GM21381 (cell line): ENCODE data around the gene SYNJ2.

Source experiments
- ATAC-seq: cut with Tn5 transposase; IDR thresholded peaks from one replicate; pipeline ENCODE4 v1.9.1; 2021; ENCODE audit warnings: mild to moderate bottlenecking, moderate library complexity; ENCODE audit not compliant: unreplicated experiment

Gene SYNJ2

DNA sequence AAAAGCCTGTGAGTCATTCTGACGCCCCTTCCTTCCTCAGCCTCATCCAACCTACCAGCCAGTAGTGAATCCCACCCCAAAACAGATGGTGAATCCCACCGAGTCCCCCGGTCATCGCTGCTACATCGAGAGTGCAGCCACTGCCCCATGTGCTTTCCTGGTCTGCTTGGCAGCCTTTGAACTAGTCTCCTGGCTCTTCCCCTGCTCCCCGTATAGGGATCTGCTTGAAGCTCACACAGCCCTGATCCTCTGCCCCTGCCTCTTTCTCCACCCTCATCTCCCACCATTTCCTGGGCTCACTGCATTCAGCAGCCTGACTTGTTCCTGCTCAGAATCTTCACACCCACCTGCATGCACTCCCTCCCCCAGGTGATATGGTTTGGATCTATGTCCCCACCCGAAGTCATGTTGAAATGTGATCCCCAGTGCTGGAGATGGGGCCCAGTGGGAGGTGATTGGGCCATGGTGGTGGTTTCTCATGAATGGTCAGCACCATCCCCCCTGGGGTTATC, 14.6 kb downstream of the SYNJ2 start:
- no peak for ATAC-seq

DNA sequence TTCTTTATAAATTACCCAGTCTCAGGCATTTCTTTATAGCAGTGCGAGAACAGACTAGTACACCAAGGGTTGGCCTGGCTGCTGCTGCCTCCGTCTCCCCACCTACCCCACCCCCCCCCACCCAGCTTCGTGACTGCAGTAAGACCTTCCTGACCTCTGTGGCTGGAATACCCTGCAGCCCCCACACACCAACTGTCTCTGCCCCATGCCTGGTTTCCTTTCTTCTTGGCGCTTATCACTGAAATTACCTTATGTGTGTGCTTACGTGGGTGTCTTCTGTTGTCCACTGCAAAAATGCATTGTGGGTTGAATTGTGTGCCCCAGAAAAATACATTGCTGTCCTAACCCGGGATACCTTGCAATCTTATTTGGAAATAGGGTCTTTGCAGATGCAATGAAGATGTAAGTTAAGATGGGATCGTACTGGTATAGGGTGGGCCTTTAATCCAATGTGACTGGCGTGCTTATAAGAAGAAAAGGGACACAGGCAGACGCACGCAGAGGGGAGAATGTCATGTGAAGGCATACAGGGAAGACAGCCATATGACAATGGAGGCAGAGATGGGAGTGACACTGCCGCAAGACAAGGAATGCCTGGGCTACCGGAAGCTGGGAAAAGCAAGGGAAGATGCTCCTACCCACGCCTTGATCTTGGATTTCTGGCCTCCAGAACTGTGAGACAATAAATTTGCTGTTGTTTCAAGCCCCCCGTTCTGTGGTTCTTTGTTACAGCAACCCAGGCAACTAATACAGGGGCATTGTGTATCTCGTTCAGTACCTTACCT, 15.4 kb downstream of the SYNJ2 start:
- no peak for ATAC-seq

DNA sequence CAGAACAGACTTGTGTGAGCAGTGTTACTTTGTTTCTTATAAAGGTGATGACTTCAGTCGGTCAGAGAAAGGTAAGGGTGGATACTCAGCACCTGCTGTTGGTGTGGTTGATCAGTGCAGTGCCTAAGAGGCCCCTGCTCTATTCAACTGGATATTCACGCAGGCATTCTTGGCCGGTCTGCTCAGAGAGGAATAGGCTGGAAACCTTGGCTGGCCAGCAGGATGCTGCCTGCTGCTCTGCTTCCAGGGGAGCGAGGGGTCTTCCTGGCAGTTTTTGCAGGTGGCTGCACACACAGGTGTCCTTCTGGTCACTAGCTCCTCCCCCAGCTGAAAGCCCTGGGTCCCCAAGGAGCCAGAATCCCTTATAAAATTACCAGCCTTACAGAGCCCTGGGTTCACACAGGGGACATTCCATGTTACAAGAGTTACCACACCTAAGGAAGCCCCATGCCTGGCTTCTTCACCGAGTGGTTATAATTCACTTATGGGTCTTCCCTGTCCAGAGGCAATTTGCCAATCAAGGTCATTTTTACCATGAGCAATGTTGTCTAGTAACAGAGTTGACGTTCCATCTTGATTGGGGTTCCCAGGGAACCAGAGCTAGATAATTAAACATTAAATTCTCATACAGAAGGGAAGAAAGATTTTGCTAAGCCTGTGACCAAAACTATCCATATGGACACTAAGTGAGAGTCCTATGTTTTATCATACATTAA, 16.4 kb downstream of the SYNJ2 start:
- no peak for ATAC-seq

DNA sequence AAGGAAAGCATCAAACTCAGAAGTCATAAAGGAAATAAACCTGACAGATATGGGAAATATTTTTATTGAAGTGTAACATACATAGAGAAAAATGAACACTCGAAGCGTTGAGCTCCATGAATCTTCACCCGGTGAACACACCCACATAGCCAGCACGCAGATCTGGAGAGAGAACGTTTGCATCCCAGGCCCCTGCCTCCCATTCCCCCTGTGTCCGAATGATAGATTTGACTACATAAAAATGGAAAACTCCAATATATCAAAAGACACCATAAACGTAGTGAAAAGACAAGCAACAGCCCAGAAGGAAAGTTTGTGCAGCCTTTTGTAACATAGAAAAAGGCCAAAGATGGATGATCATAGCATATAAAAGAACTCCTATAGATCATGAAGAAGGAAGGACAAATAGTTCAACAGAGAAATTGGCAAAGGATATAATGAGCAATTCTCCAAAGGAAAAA, 17.1 kb downstream of the SYNJ2 start:
- no peak for ATAC-seq

DNA sequence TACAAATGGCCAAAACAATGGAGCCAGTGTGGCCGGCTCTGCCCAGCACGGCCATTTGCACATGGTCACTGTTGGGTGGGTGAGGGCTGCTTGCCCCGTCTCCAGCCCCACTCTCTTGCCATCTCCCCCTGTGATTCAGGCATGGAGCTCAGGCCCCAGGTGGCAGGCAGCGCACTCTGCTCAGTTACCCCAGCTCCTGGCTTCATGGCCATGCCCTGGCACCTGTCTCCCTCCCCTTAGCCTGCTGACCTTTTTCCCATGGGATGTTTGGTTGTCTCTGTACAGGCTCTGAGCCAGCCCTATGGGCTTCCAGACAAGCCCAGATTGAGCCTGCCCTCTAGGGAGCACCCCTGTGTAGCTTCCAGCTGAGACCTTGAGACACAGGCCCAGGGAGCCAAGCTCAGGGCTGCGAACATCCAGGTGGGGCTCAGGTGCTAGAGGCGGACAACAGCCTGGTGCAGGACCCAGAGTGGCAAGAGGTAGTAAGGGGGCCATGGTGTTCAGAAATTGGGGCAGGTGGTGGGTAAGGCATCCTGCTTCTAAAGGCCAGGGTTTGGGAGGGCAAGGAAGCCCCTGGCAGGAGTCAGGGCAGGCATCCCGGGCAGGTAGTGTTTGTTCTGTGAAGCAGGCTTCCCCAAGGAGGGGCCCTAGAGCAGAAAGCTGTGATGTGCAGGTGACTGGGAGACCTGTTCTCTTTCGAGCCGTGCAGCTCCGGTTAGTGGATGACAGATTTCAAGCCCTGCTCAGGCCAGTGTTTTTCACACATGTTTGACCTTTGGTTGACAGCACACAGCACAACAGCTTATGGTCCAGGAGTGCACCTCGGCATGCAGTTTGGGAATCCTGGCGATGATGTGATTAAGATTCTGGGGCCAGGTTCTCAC, 17.7 kb downstream of the SYNJ2 start:
- no peak for ATAC-seq

DNA sequence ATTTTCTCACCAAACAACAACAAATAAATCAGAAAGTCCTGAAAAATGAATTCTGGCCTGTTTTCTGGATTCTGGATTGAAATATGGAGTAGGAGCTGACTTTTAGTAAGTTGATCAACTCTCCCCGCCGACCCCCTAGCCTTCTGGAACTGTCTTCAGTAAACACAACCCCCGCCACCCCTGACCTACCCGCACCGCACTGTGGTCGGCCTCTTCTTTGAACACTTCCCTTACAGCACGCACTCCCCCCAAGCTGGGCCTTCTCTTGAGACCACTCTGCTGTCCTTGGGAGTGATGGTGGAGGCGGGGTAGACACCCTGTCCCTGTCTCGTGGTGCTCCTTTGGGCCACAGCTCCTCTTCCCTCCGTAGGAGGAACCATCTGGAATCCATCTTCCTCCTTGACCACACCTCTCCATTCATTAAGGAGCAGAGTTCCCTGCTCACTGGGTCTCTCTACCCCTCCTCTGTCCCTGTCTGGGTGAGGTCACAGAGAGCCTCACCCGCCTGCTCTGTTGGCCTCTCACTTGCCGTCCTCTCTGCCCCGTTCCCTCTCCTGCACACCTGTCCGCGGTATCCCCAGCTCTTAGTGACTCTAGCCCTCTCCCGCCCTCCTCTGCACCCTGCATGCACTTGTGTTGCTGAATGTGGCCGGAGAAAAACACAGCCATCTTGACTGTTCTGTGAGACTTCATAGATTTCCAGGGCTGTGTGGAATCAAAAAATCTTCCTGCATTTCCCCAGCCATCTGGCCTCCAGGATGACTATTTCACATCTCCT, 19.1 kb downstream of the SYNJ2 start:
- ATAC-seq: no peak

DNA sequence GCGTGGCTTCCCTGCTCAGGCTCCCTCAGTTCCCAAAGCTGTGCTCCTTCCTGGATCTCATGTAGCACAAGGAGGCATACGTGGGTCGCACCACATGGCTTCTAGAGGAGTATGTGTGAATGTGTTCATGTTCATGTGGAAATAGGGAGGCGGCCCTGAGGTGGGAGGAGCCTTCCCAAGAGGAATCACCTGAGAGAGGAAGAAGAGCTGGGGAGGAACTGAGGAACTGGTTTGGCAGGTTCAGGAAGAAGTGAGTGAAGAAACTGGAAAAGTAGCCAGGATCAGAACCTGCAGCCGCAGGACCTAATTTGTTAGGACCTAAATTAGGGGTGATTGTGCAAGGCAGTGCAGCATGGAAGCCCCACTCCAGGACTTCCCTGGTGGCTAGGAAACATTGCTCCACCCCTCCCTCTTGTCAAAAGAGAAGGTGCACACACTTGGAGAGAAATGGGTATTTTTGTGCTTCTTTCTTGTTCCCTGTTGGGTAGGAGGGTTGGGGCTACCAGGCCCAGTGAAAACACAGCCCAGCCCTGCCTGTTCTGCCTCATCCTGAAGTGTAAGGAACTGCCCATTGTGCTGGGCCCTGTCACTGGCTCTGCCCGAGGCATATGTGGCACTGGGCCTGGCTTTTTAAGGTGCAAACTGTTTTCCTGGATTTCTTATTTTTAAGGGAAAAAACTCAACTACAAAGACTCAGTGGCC, 20.7 kb downstream of the SYNJ2 start:
- no peak for ATAC-seq

DNA sequence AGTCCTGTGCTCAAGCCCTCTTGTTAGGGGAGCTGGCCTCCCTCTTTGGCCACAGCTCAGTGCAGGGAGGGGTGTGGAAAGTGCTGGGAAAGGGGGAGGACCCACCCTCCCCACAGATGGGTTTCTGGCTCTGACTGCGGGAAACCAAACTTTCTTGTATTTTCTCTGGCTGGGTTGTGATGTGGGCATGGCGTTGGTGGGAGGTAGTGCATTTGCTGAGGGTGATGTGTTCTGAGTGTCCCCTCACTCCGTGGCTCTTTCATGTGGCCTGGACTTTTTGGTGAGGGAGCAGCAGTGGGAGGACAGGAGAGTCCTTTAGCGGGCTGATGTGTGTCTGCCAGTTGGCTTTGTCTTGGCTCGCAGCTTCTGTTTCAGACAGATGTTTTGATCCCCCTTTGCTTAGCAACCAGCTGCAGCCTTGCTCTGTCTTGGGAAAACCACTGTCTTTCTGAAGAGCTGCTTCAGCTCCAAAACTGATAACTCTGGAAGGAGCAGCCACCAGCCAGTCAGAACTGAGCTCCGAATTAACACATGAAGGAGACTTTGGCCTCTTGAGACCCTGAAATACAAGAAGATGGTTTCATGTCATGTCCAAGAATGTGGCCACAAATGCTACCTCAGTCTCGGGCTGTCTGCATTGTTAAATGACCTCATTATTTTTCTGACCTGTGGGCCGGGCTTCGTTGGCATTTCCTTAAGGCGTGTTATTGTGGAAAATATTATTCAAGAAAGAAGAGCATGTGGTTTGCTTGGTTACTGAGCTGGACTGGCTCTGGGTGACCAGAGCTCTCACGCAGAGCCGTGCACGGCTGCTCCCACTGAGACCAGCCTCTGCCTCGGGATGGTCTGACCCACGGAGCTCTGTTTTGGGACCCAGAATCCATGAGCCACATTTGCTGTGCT, 21.5 kb downstream of the SYNJ2 start:
- no peak for ATAC-seq

DNA sequence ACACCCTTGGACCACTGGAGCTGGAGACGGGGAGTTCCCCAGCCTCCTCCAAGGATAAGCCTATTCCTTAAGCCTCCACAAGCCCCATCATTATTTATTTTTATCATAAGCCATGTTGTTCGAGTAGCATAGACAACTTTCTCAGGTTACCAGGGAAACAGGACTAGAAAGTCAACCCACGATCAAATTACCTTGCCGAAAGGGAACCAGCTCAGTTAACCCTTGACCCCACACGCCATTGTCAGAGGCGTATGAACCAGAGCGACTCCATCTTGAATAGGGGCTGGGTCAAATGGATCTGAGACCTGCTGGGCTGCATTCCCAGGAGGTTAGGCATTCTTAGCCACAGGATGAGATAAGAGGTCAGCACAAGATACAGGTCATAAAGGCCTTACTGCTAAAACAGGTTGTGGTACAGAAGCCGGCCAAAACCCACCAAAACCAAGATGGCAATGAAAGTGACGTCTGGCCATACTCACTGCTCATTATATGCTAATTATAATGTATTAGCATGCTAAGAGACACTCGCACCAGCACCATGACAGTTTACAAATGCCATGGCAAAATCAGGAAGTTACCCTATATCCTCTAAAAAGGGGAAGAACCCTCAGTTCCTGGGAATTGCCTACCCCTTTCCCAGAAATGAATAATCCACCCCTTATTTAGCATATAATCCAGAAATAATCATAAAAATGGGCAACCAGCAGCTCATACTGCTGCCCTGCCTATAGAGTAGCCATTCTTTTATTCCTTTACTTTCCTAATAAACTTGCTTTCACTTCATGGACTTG, 22.4 kb downstream of the SYNJ2 start:
- ATAC-seq: no peak

DNA sequence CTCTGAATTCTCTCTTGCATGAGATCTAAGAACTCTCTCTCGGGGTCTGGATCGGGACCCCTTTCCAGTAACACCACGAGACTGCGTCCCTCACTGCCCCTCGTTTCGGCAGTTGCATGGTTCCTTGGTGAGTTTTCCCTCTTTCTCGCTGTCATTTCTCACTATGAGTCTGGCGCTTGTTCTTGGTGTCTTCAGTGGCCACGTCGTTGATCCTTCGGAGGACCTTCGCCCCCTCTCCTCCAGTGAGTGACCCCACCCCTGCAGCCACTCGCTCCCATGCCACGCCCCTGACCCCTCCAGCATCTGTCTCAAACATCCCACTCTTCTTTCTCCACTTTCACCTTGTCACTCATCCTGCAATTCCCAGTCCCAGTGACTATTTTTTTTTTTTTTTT, 23.0 kb downstream of the SYNJ2 start:
- ATAC-seq: no peak

DNA sequence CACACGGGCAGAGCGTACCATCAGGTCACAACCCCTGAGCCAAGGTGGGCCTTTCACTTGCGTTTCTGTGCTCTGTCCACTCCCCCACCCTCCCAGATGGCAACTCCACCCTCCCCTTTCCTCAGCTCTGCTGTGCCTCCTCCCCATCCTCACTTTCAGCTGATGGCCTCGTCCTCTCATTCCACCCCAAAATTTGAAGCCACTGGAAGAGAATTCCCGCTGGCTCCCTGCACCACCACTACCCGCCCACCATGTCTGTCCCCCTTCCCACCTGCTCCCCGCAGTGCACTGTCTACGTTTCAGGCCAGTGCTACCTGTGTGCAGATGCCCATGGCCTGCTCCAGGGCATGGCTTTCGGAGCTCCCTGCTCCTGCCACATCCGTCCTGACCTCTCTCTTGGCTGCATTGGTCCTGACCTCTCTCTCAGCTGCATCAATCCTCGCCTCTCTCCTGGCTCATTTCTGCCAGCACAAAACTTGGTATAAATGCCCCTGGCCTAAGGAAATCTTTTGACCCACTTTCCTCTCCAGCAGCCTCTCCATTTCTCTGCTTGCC, 24.0 kb downstream of the SYNJ2 start:
- no peak for ATAC-seq

DNA sequence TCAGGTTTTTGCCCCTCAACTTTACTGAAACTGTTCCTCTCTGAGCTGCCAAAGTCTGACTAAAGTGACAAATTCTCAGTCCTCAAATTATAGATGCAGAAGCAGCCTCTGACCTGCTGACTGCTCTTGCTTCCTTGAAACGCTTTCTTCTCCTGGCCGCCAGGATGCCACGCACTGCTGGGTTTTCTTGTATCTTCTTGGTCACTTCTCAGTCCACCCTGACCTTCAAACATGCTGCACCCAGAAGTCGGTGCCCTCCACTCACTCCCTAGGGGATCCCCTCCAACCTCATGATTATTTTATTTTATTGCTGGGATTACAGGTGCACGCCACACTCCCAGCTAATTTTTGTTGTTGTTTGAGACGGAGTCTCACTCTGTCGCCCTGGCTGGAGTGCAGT, 24.7 kb downstream of the SYNJ2 start:
- ATAC-seq: no peak

DNA sequence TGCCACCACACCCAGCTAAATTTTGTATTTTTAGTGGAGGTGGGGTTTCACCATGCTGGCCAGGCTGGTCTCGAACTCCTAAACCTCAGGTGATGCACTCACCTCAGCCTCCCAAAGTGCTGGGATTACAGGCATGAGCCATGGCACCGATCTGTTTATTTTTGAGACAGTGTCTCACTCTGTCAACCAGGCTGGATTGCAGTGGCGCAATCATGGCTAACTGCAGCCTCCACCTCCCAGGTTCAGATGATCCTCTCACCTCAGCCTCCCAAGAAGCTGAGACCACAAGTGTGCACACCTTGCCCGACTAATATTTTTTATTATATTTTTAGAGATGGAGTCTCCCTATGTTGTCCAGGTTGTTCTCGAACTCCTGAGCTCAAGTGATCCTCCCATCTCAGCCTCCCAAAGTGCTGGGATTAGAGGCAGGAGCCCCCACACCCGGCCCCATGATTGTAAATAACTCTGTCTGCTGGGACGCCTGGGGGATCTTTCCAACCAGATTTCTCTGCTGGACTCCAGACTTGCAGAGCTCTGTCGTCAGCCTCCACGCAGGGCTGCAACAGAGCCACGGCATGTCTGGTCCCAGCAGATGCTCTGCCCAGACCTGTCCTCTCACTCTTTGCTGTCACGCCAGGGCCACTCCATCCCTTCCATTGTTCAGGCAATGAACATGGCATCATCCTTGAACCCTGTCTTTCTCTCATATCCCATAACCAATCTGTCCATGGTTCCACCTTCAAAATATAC, 25.3 kb downstream of the SYNJ2 start:
- no peak for ATAC-seq

DNA sequence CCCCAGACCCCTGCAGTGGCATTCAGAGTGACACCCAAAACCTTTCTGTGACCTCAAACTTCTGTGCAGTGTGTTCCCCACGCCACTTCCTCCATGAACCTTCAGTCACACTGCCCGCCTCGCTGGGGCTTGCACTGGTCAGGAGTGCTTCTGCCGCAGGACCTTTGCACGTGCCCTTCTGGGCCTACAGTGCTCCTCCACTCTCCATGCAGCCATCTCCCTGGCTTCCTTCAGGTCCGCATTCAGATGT, 27.1 kb downstream of the SYNJ2 start:
- ATAC-seq: no peak

DNA sequence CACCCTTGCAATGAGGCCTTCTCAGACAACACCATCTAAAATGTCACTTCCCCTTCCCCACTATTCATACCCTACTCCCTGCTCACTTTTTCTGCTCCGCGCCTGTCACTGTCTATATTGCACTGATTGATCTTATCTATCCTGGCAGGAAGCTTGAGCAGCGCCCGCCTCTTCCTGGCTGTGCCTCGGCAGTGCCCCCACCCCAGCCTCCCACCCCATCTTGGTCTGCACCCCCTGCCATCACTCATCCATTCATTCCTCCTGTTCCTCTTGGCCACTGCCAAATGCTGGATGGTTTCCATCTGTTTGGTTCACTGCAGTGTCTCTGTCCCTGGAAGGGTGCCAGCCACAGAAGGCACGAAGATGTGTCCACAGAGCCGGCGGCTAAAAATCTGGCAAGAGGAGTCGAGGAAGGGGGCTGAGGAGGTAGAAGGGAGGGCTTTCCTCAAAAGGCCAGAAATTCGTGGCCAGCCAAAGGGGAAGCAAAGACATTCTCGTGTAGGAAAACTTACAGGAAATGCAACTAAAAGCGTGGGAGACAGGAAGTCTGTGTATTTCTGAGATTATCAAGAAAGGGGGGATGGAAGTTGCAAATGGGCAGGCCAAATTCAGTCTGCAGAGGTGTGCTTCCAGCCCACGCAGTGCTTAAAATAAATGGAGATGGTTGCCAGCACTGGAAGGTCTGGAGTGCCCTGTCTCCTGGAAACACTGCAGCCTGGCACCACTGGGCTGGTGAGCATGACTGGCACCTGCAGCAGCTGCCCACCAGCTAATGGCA, 27.6 kb downstream of the SYNJ2 start:
- ATAC-seq: no peak

DNA sequence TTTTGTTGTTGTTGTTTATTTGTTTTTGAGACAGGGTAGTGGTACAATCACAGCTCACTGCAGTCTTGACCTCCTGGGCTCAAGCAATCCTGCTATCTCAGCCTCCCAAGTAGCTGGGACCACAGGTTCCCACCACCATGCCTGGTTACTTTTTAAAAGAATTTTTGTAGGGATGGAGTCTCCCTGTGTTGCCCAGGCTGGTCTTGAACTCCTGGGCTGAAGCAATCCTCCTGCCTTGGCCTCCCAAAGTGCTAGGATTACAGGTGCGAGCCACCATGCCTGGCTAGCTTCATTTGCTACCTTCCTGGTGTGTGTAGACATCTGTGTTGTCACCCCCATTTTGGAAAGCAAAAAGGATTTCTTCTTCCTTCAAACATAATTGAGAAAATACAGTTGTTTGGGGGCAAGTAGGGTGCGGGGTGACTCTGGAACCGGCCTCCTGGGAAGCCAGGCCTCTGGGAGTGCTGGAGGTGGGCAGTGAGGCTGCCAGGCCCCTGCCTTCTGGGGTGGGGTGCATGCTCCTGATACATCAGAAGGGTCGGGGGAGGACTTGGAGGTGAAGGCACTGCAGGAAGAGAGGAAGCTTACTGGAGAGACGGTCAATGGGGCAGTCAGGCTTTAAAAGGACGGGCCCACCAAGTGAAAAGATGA, 28.4 kb downstream of the SYNJ2 start:
- ATAC-seq: no peak
